Liver (tissue), 3 donors: Measurements from ENCODE around the gene MLN.

Experiments
- CTCF ChIP-seq: fragments of 150-350 bp; IDR thresholded peaks from 2 replicates; pipeline ENCODE4 v1.5.1; 2017; ENCODE audit warnings: improper control_type of control experiment, low read depth, low read length; ENCODE audit not compliant: missing input control
- EGR1 ChIP-seq, 2 donors: IDR thresholded peaks; 2 replicates each; pipeline ENCODE4 v1.6.1; 2016 to 2018; ENCODE audit warnings: antibody characterized with exemption in 2 of 2, low read depth in 2 of 2
- FOXA1 ChIP-seq: IDR thresholded peaks from 2 replicates; pipeline ENCODE4 v1.6.1; 2016; ENCODE audit warnings: antibody characterized with exemption
- GABPA ChIP-seq, 2 donors: IDR thresholded peaks in 1 of 2; conservative IDR thresholded peaks in 1 of 2; 2 replicates each; pipeline ENCODE4 v1.6.1; 2016; ENCODE audit warnings: antibody characterized with exemption in 2 of 2, mild to moderate bottlenecking in 1 of 2, moderate library complexity in 1 of 2
- HNF4G ChIP-seq: IDR thresholded peaks from 2 replicates; pipeline ENCODE4 v1.6.1; 2016; ENCODE audit warnings: antibody characterized with exemption
- NR2F2 ChIP-seq: IDR thresholded peaks from 2 replicates; pipeline ENCODE4 v1.6.1; 2016; ENCODE audit warnings: antibody characterized with exemption
- REST ChIP-seq: IDR thresholded peaks from 2 replicates; pipeline ENCODE4 v1.6.1; 2016; ENCODE audit warnings: antibody characterized with exemption, mild to moderate bottlenecking
- TAF1 ChIP-seq: conservative IDR thresholded peaks from 2 replicates; pipeline ENCODE4 v1.6.1; 2016; ENCODE audit warnings: antibody characterized with exemption, mild to moderate bottlenecking
- YY1 ChIP-seq: IDR thresholded peaks from 2 replicates; pipeline ENCODE4 v1.6.1; 2016; ENCODE audit warnings: antibody characterized with exemption, mild to moderate bottlenecking
- ZBTB33 ChIP-seq: IDR thresholded peaks from 2 replicates; pipeline ENCODE4 v1.6.1; 2016; ENCODE audit warnings: antibody characterized with exemption
- donor health status: healthy.
- donor health status: healthy.

- TF ChIP-seq NR2F2: no peak
- no peak for TF ChIP-seq CTCF
- no peak for TF ChIP-seq REST
- TF ChIP-seq GABPA (IDR thresholded peaks at IDR 0.05 in 1 of 2, conservative IDR thresholded peaks at IDR 0.05 in 1 of 2): no peak
- no peak for TF ChIP-seq ZBTB33
- no peak for TF ChIP-seq FOXA1
- TF ChIP-seq TAF1: no peak
- no peak for TF ChIP-seq YY1
- TF ChIP-seq EGR1 (IDR thresholded peaks at IDR 0.05; ENCODE audit: low read depth in 2 of 2): no peak
- no peak for TF ChIP-seq HNF4G
Measured at GRCh38 chr6:33770124-33770832, 33.5 kb downstream of the MLN start.
